ENCODE data around the gene KCNK2. TPM values are rescaled to one million over a fixed set of nuclear protein-coding genes. Genes with fewer than 3 reads are reported as not detected.

KCNK2 gene
- total and polyA plus RNA-seq, 2 experiments from 2014 or later = 0.07 to 0.24 TPM

- ATAC-seq = no peak
- H3K4me2 ChIP-seq = no peak overlapping the region
- H3K4me1 Mint-ChIP-seq = no peaks in the 10 kb centered on the region
These were observed 49.5 kb upstream of the KCNK2 start for GRCh38 chr1:215032911-215033526.

More at GRCh38 chr1:215032911-215033526, 49.5 kb upstream of the KCNK2 start:
- no peak overlapping the region for H3K4me3 ChIP-seq
- Mint-ChIP-seq H3K9me3 (no peaks in the 10 kb centered on the region), H3K36me3 (ENCODE audit: low read depth) (no peaks in the 10 kb centered on the region), H3K27me3 (ENCODE audit: insufficient read depth, low read depth, poor library complexity) (no peaks in the 10 kb centered on the region), H3K27ac (no peak overlapping the region), H3K4me3 (no peak overlapping the region)
- no peaks in the 10 kb centered on the region for H3F3A ChIP-seq (replicated peaks; ENCODE audit: low read depth)
- DNase-seq (ENCODE audit: low spot score) = no peak
- no peaks in the 10 kb centered on the region for H4K20me1 ChIP-seq (replicated peaks; ENCODE audit: insufficient read depth)
- H3K9me2 ChIP-seq (ENCODE audit: insufficient read depth) = no peaks in the 10 kb centered on the region
- no peak overlapping the region for H3K27ac ChIP-seq (ENCODE audit: low read depth)
- H3K36me3 ChIP-seq (ENCODE audit: insufficient read depth) = no peaks in the 10 kb centered on the region
- no peak overlapping the region for H2AFZ ChIP-seq
- H3K79me2 ChIP-seq (replicated peaks; ENCODE audit: insufficient read depth) = no peaks in the 10 kb centered on the region
- no peaks in the 10 kb centered on the region for H3K27me3 ChIP-seq (ENCODE audit: insufficient read depth)
- no peaks in the 10 kb centered on the region for H3K4me1 ChIP-seq (ENCODE audit: insufficient read depth)
- TF ChIP-seq EZH2 (IDR thresholded peaks at IDR 0.05; ENCODE audit: low read depth, unreplicated experiment) (no peak), POLR2AphosphoS5 (IDR thresholded peaks at IDR 0.05; ENCODE audit: low read depth) (no peak), ZNF331 (CRISPR knock-in tag; IDR thresholded peaks at IDR 0.05; ENCODE audit: low read depth) (no peak), CREB1 (CRISPR knock-in tag; IDR thresholded peaks at IDR 0.05; ENCODE audit: low read depth) (no peak), ZNF114 (CRISPR knock-in tag; IDR thresholded peaks at IDR 0.05) (no peak), STAT1 (IDR thresholded peaks at IDR 0.05; ENCODE audit: unreplicated experiment) (no peak), EZH2phosphoT487 (IDR thresholded peaks at IDR 0.05; ENCODE audit: unreplicated experiment) (no peak), ZNF462 (CRISPR knock-in tag; IDR thresholded peaks at IDR 0.05) (no peak), NANOG (IDR thresholded peaks at IDR 0.05; ENCODE audit: borderline replicate concordance) (no peak), JUNB (IDR thresholded peaks at IDR 0.05; ENCODE audit: unreplicated experiment) (no peak)
- TF ChIP-seq, protein P1, sequence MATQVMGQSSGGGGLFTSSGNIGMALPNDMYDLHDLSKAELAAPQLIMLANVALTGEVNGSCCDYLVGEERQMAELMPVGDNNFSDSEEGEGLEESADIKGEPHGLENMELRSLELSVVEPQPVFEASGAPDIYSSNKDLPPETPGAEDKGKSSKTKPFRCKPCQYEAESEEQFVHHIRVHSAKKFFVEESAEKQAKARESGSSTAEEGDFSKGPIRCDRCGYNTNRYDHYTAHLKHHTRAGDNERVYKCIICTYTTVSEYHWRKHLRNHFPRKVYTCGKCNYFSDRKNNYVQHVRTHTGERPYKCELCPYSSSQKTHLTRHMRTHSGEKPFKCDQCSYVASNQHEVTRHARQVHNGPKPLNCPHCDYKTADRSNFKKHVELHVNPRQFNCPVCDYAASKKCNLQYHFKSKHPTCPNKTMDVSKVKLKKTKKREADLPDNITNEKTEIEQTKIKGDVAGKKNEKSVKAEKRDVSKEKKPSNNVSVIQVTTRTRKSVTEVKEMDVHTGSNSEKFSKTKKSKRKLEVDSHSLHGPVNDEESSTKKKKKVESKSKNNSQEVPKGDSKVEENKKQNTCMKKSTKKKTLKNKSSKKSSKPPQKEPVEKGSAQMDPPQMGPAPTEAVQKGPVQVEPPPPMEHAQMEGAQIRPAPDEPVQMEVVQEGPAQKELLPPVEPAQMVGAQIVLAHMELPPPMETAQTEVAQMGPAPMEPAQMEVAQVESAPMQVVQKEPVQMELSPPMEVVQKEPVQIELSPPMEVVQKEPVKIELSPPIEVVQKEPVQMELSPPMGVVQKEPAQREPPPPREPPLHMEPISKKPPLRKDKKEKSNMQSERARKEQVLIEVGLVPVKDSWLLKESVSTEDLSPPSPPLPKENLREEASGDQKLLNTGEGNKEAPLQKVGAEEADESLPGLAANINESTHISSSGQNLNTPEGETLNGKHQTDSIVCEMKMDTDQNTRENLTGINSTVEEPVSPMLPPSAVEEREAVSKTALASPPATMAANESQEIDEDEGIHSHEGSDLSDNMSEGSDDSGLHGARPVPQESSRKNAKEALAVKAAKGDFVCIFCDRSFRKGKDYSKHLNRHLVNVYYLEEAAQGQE (IDR thresholded peaks at IDR 0.05; ENCODE audit: unreplicated experiment) = no peak
- TF ChIP-seq, protein P2, sequence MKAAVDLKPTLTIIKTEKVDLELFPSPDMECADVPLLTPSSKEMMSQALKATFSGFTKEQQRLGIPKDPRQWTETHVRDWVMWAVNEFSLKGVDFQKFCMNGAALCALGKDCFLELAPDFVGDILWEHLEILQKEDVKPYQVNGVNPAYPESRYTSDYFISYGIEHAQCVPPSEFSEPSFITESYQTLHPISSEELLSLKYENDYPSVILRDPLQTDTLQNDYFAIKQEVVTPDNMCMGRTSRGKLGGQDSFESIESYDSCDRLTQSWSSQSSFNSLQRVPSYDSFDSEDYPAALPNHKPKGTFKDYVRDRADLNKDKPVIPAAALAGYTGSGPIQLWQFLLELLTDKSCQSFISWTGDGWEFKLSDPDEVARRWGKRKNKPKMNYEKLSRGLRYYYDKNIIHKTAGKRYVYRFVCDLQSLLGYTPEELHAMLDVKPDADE (IDR thresholded peaks at IDR 0.05) = no peak
- TF ChIP-seq, protein P3, sequence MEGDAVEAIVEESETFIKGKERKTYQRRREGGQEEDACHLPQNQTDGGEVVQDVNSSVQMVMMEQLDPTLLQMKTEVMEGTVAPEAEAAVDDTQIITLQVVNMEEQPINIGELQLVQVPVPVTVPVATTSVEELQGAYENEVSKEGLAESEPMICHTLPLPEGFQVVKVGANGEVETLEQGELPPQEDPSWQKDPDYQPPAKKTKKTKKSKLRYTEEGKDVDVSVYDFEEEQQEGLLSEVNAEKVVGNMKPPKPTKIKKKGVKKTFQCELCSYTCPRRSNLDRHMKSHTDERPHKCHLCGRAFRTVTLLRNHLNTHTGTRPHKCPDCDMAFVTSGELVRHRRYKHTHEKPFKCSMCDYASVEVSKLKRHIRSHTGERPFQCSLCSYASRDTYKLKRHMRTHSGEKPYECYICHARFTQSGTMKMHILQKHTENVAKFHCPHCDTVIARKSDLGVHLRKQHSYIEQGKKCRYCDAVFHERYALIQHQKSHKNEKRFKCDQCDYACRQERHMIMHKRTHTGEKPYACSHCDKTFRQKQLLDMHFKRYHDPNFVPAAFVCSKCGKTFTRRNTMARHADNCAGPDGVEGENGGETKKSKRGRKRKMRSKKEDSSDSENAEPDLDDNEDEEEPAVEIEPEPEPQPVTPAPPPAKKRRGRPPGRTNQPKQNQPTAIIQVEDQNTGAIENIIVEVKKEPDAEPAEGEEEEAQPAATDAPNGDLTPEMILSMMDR (conservative IDR thresholded peaks at IDR 0.05; ENCODE audit: low read depth in 2 of 2) = no peak

All from GM23338 (cell line).